A549 (cell line): ENCODE data around the gene AHI1.

Experiments used
- CBX2 ChIP-seq: fragments of 200-600 bp; sonication (generic); IDR thresholded peaks from 2 replicates; pipeline ENCODE4 v1.6.1; 2016; ENCODE audit warnings: low read depth, mild to moderate bottlenecking, borderline replicate concordance
- EP300 ChIP-seq, 2 experiments: fragments of >200 bp; sonication (Bioruptor Twin); formaldehyde crosslinking; IDR thresholded peaks; 2 replicates in 1 of 2; 3 replicates in 1 of 2; pipeline ENCODE4 v1.6.1; 2016 to 2017
- NFE2L2 ChIP-seq: fragments of 150-350 bp; conservative IDR thresholded peaks from 2 replicates; pipeline ENCODE4 v1.6.1; 2014; ENCODE audit warnings: low read length
- RAD21 ChIP-seq, 2 experiments: fragments of >200 bp in 1 of 2; sonication (Bioruptor Twin) in 1 of 2; formaldehyde crosslinking in 1 of 2; IDR thresholded peaks in 1 of 2; conservative IDR thresholded peaks in 1 of 2; 2 replicates in 1 of 2; 3 replicates in 1 of 2; pipeline ENCODE4 v1.6.1; 2012 to 2018; ENCODE audit warnings: inconsistent platforms in 1 of 2
- SMC3 ChIP-seq: fragments of >200 bp; sonication (Bioruptor Twin); formaldehyde crosslinking; IDR thresholded peaks from 3 replicates; pipeline ENCODE4 v1.6.1; 2018; ENCODE audit warnings: inconsistent platforms
- TF ChIP-seq, protein P1 (sequence below): fragments of >200 bp; sonication (Bioruptor Twin); formaldehyde crosslinking; IDR thresholded peaks from 3 replicates; pipeline ENCODE4 v1.5.1; 2016
- TF ChIP-seq, protein P2 (sequence below): fragments of 200-600 bp; sonication (generic); IDR thresholded peaks from 2 replicates; pipeline ENCODE4 v1.6.1; 2016; ENCODE audit warnings: antibody characterized with exemption, mild to moderate bottlenecking, moderate library complexity
- TF ChIP-seq, protein P3 (sequence below): IDR thresholded peaks from 2 replicates; pipeline ENCODE4 v1.6.1; 2012

DNA sequence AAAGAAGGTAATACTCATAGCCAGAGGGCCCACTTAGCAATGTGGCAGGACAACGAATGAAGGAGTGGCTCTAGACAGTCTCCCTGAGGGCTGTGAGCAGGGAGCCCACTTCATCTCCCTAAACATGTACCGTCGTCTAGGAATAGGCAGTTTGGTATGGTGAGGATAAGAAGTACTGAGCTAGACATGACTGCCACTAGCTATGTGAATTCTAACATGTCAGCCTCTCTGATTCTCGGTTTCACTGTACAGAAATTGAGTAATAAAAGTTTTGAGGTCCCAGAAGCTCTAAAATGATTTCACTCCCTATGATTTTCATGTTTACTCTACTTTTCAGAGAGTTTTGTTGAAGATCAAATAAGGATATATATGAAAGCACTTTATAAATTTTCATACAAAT lies 107.1 kb downstream of the AHI1 start:
- TF ChIP-seq SMC3 (no peak), CBX2 (no peak), RAD21 (conservative IDR thresholded peaks at IDR 0.05 in 1 of 2, IDR thresholded peaks at IDR 0.05 in 1 of 2) (no peak), EP300 (IDR thresholded peaks at IDR 0.05) (no peak), NFE2L2 (no peak)
- TF ChIP-seq, protein P1, sequence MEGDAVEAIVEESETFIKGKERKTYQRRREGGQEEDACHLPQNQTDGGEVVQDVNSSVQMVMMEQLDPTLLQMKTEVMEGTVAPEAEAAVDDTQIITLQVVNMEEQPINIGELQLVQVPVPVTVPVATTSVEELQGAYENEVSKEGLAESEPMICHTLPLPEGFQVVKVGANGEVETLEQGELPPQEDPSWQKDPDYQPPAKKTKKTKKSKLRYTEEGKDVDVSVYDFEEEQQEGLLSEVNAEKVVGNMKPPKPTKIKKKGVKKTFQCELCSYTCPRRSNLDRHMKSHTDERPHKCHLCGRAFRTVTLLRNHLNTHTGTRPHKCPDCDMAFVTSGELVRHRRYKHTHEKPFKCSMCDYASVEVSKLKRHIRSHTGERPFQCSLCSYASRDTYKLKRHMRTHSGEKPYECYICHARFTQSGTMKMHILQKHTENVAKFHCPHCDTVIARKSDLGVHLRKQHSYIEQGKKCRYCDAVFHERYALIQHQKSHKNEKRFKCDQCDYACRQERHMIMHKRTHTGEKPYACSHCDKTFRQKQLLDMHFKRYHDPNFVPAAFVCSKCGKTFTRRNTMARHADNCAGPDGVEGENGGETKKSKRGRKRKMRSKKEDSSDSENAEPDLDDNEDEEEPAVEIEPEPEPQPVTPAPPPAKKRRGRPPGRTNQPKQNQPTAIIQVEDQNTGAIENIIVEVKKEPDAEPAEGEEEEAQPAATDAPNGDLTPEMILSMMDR: no peak
- TF ChIP-seq, protein P2, sequence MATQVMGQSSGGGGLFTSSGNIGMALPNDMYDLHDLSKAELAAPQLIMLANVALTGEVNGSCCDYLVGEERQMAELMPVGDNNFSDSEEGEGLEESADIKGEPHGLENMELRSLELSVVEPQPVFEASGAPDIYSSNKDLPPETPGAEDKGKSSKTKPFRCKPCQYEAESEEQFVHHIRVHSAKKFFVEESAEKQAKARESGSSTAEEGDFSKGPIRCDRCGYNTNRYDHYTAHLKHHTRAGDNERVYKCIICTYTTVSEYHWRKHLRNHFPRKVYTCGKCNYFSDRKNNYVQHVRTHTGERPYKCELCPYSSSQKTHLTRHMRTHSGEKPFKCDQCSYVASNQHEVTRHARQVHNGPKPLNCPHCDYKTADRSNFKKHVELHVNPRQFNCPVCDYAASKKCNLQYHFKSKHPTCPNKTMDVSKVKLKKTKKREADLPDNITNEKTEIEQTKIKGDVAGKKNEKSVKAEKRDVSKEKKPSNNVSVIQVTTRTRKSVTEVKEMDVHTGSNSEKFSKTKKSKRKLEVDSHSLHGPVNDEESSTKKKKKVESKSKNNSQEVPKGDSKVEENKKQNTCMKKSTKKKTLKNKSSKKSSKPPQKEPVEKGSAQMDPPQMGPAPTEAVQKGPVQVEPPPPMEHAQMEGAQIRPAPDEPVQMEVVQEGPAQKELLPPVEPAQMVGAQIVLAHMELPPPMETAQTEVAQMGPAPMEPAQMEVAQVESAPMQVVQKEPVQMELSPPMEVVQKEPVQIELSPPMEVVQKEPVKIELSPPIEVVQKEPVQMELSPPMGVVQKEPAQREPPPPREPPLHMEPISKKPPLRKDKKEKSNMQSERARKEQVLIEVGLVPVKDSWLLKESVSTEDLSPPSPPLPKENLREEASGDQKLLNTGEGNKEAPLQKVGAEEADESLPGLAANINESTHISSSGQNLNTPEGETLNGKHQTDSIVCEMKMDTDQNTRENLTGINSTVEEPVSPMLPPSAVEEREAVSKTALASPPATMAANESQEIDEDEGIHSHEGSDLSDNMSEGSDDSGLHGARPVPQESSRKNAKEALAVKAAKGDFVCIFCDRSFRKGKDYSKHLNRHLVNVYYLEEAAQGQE: no peak
- TF ChIP-seq, protein P3, sequence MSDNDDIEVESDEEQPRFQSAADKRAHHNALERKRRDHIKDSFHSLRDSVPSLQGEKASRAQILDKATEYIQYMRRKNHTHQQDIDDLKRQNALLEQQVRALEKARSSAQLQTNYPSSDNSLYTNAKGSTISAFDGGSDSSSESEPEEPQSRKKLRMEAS: no peak
